ENCODE data around the gene BAZ2B. TPM values are rescaled to one million over a fixed set of nuclear protein-coding genes. Genes with fewer than 3 reads are reported as not detected.

BAZ2B gene
- total RNA-seq, 1 experiment from 2014 or later = 33.0 TPM

GRCh38 chr2:159270744-159271379, 345.5 kb downstream of the BAZ2B start:
- ChIA-PET CTCF (no interaction called here), POLR2A (no interaction called here)
- H3K9me3 Mint-ChIP-seq = no peaks in the 10 kb centered on the region
- H3K4me3 Mint-ChIP-seq = no peak overlapping the region
- H3K36me3 Mint-ChIP-seq = peaks cover 4% of the 10 kb centered on the region
- H3K4me1 Mint-ChIP-seq = no peaks in the 10 kb centered on the region
- DNase-seq (ENCODE audit: low spot score) = no peak
- no peak for TF ChIP-seq TCF7 (CRISPR knock-in tag; IDR thresholded peaks at IDR 0.05; ENCODE audit: low read depth)
- TF ChIP-seq, protein P1, sequence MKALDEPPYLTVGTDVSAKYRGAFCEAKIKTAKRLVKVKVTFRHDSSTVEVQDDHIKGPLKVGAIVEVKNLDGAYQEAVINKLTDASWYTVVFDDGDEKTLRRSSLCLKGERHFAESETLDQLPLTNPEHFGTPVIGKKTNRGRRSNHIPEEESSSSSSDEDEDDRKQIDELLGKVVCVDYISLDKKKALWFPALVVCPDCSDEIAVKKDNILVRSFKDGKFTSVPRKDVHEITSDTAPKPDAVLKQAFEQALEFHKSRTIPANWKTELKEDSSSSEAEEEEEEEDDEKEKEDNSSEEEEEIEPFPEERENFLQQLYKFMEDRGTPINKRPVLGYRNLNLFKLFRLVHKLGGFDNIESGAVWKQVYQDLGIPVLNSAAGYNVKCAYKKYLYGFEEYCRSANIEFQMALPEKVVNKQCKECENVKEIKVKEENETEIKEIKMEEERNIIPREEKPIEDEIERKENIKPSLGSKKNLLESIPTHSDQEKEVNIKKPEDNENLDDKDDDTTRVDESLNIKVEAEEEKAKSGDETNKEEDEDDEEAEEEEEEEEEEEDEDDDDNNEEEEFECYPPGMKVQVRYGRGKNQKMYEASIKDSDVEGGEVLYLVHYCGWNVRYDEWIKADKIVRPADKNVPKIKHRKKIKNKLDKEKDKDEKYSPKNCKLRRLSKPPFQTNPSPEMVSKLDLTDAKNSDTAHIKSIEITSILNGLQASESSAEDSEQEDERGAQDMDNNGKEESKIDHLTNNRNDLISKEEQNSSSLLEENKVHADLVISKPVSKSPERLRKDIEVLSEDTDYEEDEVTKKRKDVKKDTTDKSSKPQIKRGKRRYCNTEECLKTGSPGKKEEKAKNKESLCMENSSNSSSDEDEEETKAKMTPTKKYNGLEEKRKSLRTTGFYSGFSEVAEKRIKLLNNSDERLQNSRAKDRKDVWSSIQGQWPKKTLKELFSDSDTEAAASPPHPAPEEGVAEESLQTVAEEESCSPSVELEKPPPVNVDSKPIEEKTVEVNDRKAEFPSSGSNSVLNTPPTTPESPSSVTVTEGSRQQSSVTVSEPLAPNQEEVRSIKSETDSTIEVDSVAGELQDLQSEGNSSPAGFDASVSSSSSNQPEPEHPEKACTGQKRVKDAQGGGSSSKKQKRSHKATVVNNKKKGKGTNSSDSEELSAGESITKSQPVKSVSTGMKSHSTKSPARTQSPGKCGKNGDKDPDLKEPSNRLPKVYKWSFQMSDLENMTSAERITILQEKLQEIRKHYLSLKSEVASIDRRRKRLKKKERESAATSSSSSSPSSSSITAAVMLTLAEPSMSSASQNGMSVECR (CRISPR knock-in tag; IDR thresholded peaks at IDR 0.05; ENCODE audit: borderline replicate concordance) = no peak
- TF ChIP-seq ATF6 (CRISPR knock-in tag; IDR thresholded peaks at IDR 0.05) = no peak
- TF ChIP-seq FOXK1 (CRISPR knock-in tag; IDR thresholded peaks at IDR 0.05) = no peak
- TF ChIP-seq ZNF416 (CRISPR knock-in tag; IDR thresholded peaks at IDR 0.05) = no peak
- no peak for TF ChIP-seq ZNF138 (CRISPR knock-in tag; conservative IDR thresholded peaks at IDR 0.05)
- no peak for TF ChIP-seq SMAD4 (CRISPR knock-in tag; IDR thresholded peaks at IDR 0.05)
- no peak for TF ChIP-seq FOXP4 (CRISPR knock-in tag; IDR thresholded peaks at IDR 0.05)
- TF ChIP-seq, protein P2, sequence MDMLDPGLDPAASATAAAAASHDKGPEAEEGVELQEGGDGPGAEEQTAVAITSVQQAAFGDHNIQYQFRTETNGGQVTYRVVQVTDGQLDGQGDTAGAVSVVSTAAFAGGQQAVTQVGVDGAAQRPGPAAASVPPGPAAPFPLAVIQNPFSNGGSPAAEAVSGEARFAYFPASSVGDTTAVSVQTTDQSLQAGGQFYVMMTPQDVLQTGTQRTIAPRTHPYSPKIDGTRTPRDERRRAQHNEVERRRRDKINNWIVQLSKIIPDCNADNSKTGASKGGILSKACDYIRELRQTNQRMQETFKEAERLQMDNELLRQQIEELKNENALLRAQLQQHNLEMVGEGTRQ (CRISPR knock-in tag; IDR thresholded peaks at IDR 0.05) = no peak
- no peak for TF ChIP-seq NFYB (CRISPR knock-in tag; conservative IDR thresholded peaks at IDR 0.05; ENCODE audit: low read depth)
- H3K27me3 Mint-ChIP-seq (ENCODE audit: low read depth) = no peaks in the 10 kb centered on the region
- H3K27ac Mint-ChIP-seq = no peak overlapping the region
- no peak for ATAC-seq

Other genes starting within 250 kb of the BAZ2B start
- 84.0 to 109 TPM (median 97.6 TPM) in 3 replicates for gene MARCHF7, start 96.0 kb upstream of the BAZ2B start, total RNA-seq (2021)
- gene CD302, start 181.7 kb upstream of the BAZ2B start, total RNA-seq (2021) = 1.4 to 2.5 TPM (median 1.8 TPM) in 3 replicates

Measured in WTC11 (cell line).